Activated T-helper 9 cell treated with anti-CD3 and anti-CD28 coated beads, Interleukin-2, amount 50 U/mL, for 16 hours (primary cell): Measurements from ENCODE around the gene SRR.
A peak's percentile ranks its signal among the peaks of the same experiment; 100 is the strongest.
"Not testable (repeated sequence)": the region's sequence is repeated elsewhere in the genome, so short reads cannot be mapped to it uniquely, and the experiment has no call there.

ENCODE experiments used
- DNase-seq: peaks from one replicate; pipeline ENCODE4 v3.0.0-alpha.2; 2020; ENCODE audit warnings: low read depth

The SRR gene

GRCh38 chr17:2303204-2304188, at the start of gene SRR, which contains the start of gene SMG6:
Gene SRR, plus strand, starts transcription at chr17:2303950. Its CDS starts 11,611 bp downstream, at chr17:2315561.
Gene SMG6, minus strand, starts transcription at chr17:2303785. Its CDS starts 65 bp downstream, at chr17:2303720.
- peak; percentile 94 for DNase-seq

- DNase-seq, result not testable (repeated sequence)
These were observed 44.9 kb upstream of the SRR start for GRCh38 chr17:2258830-2259229.

- peak; percentile 46 for DNase-seq
These were observed 43.8 kb upstream of the SRR start for GRCh38 chr17:2259769-2260536.

GRCh38 chr17:2262135-2262587, 41.6 kb upstream of the SRR start:
- no peak for DNase-seq

- DNase-seq, result no peak
These were observed 40.3 kb upstream of the SRR start for GRCh38 chr17:2263183-2264066.

- no peak for DNase-seq
These were observed 39.5 kb upstream of the SRR start for GRCh38 chr17:2264067-2264860.

- DNase-seq, result not testable (repeated sequence)
These were observed 38.6 kb upstream of the SRR start for GRCh38 chr17:2265166-2265565.

GRCh38 chr17:2266045-2266864, 37.5 kb upstream of the SRR start:
- DNase-seq, result peak; percentile 74

GRCh38 chr17:2266865-2267228, 36.9 kb upstream of the SRR start:
- no peak for DNase-seq

GRCh38 chr17:2267354-2267753, 36.4 kb upstream of the SRR start:
- DNase-seq, result no peak

GRCh38 chr17:2271985-2272702, 31.6 kb upstream of the SRR start:
- no peak for DNase-seq

GRCh38 chr17:2274414-2274813, 29.3 kb upstream of the SRR start:
- DNase-seq, result no peak

GRCh38 chr17:2275722-2276121, 28.0 kb upstream of the SRR start:
- DNase-seq, result no peak

GRCh38 chr17:2277429-2278170, 26.1 kb upstream of the SRR start:
- no peak for DNase-seq

GRCh38 chr17:2279707-2280106, 24.0 kb upstream of the SRR start:
- no peak for DNase-seq

GRCh38 chr17:2282297-2282873, 21.4 kb upstream of the SRR start:
- no peak for DNase-seq

GRCh38 chr17:2283302-2283701, 20.4 kb upstream of the SRR start:
- no peak for DNase-seq

GRCh38 chr17:2289878-2290478, 13.8 kb upstream of the SRR start:
- no peak for DNase-seq
